ENCODE measurements around the gene STX18.
"Not testable (repeated sequence)": the region's sequence is repeated elsewhere in the genome, so short reads cannot be mapped to it uniquely, and the experiment has no call there.

The STX18 gene

GRCh38 chr4:4506961-4507360, 34.9 kb downstream of the STX18 start:
- no peak for DNase-seq

DNA sequence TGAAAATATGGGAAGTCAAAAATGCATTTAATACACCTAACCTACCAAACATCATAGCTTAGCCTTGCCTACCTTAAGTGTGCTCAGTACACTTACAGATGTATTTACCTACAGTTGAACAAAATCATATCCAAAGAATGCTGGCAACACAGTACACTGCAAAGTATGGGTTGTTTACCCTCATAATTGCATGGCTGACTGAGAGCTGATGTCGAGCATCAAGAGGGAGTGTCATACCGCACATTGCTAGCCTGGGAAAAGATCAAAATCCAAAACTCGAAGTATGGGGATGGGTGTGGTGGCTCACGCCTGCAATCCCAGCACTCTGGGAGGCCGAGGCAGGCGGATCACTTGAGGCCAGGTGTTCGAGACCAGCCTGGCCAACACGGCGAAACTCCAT, 36.6 kb downstream of the STX18 start:
- not testable (repeated sequence) for DNase-seq

DNA sequence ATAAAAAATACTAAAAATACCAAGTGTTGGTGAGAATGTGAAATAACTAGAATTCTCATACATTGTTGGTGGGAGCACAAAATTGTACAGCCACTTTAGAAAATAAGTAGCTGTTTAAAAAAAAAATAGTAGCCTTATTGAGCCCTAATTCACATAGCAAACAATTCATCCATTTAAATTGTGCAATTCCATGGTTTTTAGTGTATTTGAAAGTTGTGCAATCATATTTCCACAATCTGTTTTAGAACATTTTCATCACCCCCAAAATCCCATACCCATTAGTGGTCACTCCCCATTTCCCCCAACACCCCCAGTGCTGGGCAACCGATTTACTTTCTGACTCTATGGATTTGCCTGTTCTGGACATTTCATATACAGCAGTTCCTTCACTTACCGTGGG, 37.1 kb downstream of the STX18 start:
- no peak for DNase-seq

- no peak for DNase-seq
Measured at GRCh38 chr4:4502694-4503311, 39.0 kb downstream of the STX18 start.

DNA sequence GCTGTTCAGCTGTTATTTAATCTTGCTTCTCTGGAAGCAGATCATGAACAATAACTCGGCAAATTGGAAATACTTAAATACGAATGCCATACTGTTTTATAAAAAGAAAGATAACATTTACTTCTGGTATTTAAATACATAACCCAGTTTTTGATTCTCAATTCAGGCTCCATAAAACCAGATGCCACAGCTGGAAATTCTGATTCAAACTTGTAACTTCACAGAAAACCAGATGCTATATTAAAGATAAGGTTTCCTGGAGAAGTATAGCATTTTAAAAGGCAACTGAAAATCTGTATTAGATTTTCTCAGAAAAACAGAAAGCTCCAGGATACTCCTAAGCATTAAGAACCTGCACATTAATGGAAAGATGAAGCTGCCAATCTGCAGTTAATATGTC, 40.2 kb downstream of the STX18 start:
- no peak for DNase-seq

- no peak for DNase-seq
Measured at GRCh38 chr4:4499438-4500123, 42.3 kb downstream of the STX18 start.

- no peak for DNase-seq
Measured at GRCh38 chr4:4496592-4497372, 45.1 kb downstream of the STX18 start.

DNA sequence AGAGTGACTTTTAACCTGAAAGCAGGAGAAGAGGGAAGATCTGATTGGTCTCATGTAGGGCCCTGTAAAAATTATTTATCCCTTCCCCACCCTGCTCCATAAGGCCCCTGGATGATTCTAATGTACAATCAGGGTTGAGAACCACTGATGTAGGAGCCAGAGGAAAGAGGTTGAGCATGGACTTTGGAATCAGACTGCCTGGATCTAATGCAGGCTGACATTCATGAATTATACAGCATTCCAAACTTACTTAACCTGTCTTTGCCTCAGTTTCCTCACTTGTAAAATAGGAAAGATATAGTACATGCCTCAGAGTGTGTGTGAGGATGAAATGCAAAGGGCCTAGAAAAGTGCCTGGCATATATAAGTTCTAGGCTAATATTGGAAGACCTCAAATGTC, 47.0 kb downstream of the STX18 start:
- DNase-seq = no peak

DNA sequence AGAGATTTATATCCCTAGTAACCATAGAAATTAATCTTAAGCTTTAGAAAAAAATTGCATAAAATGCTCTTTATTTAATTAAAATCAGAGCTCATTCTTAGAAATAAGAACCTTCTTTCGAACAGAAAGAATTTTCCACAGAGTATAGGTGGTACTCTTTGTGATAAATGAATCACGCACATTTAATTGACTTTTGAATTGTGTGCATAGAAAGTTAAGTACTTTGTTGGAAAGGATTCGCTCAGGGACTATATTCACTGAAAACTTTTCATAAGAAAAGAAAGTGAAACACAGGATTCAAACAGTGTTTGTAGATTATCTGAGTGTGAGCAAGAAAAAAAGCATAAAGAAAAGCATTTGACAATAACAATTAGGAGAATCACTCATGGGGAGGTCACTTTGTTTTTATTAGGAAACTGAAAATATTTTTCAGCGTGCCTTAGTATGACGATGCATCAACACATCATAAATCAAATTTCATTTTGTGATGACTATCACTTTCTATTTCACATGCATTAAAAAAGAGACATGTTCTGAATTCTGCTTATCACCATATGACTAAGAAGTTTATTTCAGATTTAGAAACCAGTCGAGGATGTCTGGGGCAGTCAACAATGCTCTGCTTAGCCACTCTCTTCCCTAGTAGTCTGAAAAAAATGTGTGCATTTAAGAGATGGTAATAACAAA, 49.5 kb downstream of the STX18 start:
- no peak for DNase-seq

GRCh38 chr4:4491396-4491893, 50.4 kb downstream of the STX18 start:
- DNase-seq = no peak

DNA sequence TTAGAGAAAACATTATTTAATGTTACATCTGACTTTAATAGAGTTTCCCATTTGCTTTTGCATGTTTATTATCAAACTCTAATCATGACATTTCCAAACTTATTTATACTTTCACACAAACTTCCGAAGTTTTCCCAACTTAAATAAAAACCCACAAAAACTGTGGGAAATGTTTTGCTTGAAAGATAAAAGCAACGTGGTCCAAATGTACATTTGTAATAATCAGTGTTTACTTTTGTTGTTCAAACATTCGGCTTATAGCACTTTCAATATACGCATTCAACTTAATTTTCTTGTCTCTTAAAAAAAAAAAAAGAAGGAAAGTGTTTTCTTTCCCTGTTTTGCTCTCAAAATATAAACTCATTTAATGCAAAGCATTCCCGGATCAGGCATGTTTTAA, 51.0 kb downstream of the STX18 start:
- no peak for DNase-seq

GRCh38 chr4:4490041-4490440, 51.8 kb downstream of the STX18 start:
- no peak for DNase-seq

GRCh38 chr4:4488405-4489404, 53.1 kb downstream of the STX18 start:
- peak; percentile 56 for DNase-seq

DNA sequence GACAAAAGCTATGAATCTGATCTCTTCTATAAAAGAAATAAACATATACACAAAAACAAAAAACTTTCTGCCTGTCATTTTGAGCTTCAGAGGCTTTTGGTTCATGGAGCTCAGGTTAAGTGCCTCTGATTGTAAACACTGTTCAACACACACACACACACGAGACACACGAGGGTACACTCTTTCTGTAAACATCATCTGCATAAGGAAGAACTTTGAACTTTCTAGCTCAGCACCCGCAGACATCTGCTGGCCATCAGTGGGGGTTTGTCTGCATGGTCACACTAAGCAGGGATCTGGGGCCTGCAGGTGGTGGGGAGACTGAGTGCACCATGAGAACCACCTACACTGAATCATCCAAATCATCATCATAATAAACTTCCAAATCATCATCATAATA, 54.9 kb downstream of the STX18 start:
- DNase-seq = no peak

DNA sequence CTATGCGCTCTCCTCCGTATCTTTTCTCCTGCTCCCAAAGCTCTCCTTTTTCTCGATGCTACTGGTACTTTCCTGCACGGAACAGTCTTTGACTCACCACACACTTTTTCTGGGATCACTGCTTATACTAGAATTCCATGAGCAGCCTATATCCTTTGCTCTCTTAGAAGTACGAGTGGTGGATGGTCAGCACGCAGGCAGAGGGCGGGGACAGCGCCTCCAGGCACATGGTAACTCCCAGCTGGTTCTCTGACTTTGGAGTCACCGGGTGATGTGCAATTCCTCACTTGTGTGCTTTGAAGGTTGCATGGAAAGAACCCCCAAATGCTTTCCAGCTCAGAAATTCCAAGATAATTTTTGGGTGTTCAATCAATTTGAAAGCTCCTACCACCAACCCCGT, 56.0 kb downstream of the STX18 start:
- DNase-seq = no peak

GRCh38 chr4:4481399-4481994, 60.4 kb downstream of the STX18 start:
- DNase-seq = no peak

GRCh38 chr4:4480685-4481398, 61.0 kb downstream of the STX18 start:
- DNase-seq = peak; percentile 45

DNA sequence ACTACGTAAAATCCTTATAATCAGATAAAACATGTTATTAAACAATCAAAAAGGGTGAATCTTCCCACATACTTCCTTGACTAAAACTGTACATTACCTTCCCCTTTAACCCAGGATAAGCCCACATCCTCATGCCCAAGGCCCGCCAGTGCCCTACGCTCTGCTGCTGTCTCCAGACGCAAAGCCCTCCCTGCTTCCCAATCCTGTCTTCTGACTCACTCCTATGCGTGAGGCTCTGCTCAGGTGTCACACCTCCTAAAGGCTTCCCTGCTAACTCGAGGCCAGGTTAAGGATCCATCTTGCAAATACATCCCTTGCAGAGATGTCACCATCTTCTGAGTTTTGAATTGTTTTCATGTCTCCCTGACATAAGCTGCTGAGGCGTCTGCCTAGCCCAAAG, 61.6 kb downstream of the STX18 start:
- DNase-seq = no peak

DNA sequence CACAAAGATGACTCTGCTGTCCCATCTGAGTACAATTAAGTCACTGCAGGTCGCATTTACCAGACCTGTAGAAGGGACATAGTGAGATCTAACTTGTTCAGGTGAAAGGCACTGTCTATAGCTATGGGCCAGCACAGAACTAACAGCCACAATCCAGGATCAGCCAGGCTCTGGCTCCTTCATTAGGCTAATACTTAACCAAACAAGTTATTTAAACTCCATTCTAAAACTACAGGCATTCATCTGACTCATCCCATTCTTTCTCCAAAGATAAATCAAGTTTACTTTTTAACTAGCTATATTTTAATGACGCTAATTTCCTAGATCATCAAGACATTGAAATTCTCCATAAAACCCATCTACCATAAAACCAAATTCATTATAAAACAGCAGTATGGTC, 62.5 kb downstream of the STX18 start:
- DNase-seq = no peak

DNA sequence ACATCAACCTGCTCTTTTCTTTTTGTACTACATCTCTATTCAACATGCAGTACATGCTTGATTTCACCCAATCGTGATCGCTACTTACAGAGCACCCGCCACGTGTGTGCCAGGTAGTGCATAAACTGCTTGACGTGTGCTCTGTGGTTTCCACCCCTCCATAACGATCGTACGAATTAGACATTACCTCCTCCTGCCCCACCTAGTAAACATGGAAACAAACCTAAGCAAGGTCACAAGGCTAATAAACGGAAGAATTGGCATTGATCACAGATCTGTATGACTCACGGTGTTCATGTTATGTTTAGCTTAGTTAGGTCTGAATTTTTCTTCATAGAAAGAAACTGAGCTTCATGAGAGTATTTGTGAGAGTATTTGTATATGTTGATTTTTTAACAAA, 64.1 kb downstream of the STX18 start:
- no peak for DNase-seq

GRCh38 chr4:4477391-4477790, 64.5 kb downstream of the STX18 start:
- no peak for DNase-seq

Measured in NCI-H1694 treated with DMSO at 0.1 percent for 48 hours (cell line).